NCI-H146 treated with DMSO at 0.1 percent for 48 hours (cell line): Measurements from ENCODE around the gene SLC3A2.
A peak's percentile ranks its signal among the peaks of the same experiment; 100 is the strongest.
"Not testable (repeated sequence)": the region's sequence is repeated elsewhere in the genome, so short reads cannot be mapped to it uniquely, and the experiment has no call there.

Experiments used
- DNase-seq: peaks from one replicate; lab custom pipeline; 2025; ENCODE audit not compliant: unreplicated experiment; lab: John Stamatoyannopoulos, UW

SLC3A2 gene

GRCh38 chr11:62852523-62853188, 28.0 kb upstream of the SLC3A2 start:
- DNase-seq = no peak

DNA sequence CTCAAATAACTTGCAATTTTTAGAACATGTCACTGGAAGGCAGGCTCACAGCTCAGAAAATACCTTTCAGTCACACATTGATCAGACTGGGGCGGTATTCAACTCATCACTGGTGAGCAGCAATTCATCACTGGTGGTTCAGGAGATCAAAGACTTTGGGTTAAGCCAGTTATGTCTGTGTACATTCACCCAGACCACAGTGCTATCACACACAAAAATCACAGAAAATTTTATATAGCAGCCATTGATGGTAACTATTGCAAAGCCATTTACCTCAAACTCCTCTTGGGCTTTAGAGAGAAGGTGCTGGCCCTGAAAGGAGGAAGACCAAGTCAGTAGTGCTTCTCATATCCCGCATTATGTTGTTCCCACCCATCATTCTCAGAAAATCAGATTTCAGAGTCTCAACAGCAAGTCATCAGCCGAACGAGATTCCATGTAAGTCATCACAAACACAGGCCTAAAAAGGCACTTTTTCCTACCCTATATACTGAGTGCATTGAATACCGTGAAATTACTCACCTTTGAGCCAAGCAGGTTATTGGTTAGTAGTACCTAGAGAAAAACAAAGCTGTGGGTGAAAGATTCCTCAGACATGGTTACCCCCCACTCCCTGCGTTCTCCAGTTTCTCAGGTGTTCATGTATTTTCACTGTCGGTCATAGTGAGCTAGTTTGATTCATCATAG, 27.3 kb upstream of the SLC3A2 start:
- no peak for DNase-seq

- no peak for DNase-seq
Measured at GRCh38 chr11:62854013-62854824, 26.5 kb upstream of the SLC3A2 start.

GRCh38 chr11:62854825-62855570, 25.7 kb upstream of the SLC3A2 start:
- DNase-seq = no peak

- DNase-seq = peak; percentile 94
Measured at GRCh38 chr11:62855571-62856332, 24.9 kb upstream of the SLC3A2 start.

- DNase-seq = no peak
Measured at GRCh38 chr11:62856333-62856895, 24.3 kb upstream of the SLC3A2 start.

- DNase-seq = no peak
Measured at GRCh38 chr11:62857541-62857982, 23.1 kb upstream of the SLC3A2 start.

DNA sequence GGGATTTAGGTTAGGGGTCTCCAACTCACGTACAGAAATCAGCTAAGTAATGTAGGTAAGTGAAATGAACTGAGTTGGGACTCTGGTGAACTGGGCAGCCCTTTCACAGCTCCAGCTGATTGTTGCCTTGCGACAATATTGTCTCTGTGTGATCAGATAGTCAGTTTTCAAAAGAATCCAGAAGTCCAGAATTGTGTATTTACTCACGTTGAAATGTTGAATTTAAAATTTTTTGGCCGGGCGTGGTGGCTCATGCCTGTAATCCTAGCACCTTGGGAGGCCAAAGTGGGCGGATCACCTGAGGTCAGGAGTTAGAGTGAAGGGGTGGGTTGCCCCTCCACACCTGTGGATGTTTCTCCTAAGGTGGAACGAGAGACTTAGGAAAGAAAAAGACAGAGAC, 22.5 kb upstream of the SLC3A2 start:
- DNase-seq = no peak

DNA sequence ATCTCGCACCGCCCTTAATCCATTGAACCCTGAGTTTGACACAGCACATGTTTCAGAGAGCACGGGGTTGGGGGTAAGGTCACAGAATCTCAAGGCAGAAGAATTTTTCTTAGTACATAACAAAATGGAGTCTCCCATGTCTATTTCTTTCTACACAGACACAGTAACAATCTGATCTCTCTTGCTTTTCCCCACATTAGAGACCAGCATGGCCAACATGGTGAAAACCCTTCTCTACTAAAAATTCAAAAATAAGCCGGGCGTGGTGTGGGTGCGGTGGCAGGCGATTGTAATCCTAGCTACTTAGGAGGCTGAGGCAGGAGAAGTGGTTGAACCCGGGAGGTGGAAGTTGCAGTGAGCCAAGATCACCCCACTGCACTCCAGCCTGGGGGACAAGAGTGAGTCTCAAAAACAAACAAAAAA, 21.4 kb upstream of the SLC3A2 start:
- not testable (repeated sequence) for DNase-seq

- no peak for DNase-seq
Measured at GRCh38 chr11:62860835-62861563, 19.7 kb upstream of the SLC3A2 start.

GRCh38 chr11:62861564-62862192, 19.0 kb upstream of the SLC3A2 start:
- DNase-seq = not testable (repeated sequence)

DNA sequence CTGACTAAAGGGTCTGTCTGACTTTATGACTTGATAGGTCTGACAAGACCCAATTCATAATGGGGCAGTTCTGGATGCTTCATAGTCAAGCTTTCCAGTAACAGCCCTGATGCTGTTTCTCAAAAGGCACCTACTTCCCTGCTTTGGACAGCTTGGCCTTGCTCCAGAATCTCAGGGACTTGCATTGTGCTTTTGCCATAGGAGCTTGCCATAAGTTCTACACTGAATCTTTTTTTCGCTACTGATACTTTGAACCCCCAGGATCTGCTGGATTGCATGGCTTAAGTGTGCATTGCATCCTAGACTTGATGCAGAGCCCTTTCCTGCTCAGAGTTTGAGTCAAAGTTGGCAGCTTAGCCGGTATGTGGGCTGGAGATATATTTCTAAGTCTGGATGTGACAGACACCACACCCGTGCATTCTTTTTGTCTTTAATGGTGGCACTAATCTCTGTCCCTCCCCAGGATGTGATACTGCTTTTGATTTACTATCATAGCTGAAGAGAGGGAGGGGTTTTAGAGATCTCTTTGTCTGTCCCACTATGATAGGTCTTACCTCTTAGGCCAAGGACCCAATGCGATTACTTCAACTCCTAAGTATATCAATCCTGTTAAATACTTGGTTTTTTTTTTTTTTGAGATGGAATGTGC, 16.9 kb upstream of the SLC3A2 start:
- no peak for DNase-seq

- no peak for DNase-seq
Measured at GRCh38 chr11:62865635-62866034, 15.1 kb upstream of the SLC3A2 start.

DNA sequence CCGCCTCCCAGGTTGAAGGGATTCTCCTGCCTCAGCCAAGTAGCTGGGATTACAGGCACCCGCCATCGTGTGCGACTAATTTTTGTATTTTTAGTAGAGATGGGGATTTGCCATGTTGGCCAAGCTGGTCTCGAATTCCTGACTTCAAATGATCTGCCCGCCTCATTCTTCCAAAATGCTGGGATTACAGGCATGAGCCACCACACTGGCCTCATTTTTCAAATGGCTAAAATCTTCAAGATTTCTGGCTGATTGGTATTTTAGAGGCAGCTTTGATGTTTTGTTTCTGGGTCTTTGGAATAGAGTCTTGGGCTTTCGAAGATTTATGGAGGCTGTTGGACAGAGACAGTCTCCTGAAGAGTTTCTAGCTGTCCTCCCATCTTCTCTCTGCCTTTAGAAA, 5.8 kb upstream of the SLC3A2 start:
- no peak for DNase-seq

DNA sequence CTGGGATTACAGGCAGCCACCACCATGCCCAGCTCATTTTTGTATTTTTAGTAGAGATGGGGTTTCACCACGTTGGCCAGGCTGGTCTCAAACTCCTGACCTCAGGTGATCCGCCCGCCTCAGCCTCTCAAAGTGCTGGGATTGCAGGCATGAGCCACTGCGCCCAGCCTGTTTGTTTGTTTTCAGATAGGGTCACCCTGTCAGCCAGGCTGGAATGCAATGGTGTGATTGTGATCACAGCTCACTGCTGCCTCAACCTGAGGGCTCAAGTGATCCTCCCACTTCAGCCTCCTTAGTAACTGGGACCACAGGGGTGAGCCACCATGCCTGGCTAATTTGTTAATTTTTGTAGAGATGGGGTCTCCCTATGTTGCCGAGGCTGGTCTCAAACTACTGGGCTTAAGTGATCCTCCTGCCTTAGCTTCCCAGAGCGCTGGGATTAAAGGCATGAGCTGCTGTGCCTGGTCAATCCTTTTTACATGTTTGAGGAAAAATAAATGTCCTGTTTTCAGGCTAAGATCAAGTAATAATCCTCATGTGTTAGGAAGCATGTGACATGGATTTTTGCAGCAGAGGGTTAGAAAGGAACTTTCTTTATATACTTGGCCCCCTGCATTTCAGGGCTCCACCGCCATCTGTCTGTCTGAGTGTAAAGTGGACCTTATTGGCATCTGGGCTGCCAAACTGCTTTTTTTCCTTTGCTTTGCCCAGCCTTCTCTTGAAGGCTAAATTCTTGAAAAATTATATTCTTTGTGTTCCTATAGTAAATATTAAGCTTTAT, 4.8 kb upstream of the SLC3A2 start:
- no peak for DNase-seq

- no peak for DNase-seq
Measured at GRCh38 chr11:62876712-62877111, 4.0 kb upstream of the SLC3A2 start.

GRCh38 chr11:62879235-62879978, 1.3 kb upstream of the SLC3A2 start:
- no peak for DNase-seq
